HG03039 (cell line): ENCODE results near the gene DBR1.
"Not testable (repeated sequence)": the region's sequence is repeated elsewhere in the genome, so short reads cannot be mapped to it uniquely, and the experiment has no call there.

Experiments
- ATAC-seq: cut with Tn5 transposase; IDR thresholded peaks from one replicate; pipeline ENCODE4 v1.9.1; 2021; ENCODE audit warnings: mild to moderate bottlenecking, moderate library complexity; ENCODE audit not compliant: unreplicated experiment

Gene DBR1

DNA sequence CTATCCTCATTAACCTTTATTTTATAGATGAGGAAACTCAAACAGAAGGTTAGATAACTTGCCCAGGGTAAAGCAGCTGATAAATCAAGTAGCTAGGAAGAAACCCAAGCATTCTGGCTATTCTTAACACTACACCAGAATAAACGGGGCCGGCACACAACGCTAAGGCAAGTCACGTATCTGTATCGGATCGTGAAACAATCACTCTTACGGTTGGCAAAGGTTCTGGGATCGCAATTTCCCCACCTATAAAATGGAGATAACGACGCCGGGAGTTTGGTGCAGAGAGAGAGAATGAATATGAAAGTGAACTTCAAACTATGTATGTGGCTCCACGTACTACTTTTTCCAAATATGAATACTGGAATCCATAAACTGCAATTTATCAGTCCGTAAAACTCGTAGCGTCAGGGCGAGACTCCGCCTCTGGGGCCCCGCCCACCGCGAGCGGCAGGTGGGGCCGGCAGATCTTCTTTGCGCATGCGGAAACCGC, 12.1 kb upstream of the DBR1 start:
- peak; percentile 80 for ATAC-seq

DNA sequence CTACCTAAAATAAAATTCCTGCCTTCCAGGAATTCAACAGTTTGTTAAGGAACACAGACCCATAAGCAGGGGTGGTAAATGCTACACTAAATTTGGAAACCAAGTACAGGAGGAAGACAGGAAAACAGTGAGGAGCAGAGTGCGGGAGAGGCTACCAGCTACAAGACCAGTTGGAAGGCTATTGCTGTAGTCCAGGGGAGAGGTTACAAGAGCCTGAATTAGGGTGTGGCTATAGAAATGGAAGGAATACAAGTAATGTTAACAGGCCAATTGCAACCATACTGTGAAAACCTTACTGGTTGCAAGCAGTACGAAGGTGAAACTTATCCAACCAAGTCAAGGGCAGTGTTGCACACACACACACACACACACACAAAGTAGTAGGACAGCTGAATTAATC, 11.5 kb upstream of the DBR1 start:
- no peak for ATAC-seq

DNA sequence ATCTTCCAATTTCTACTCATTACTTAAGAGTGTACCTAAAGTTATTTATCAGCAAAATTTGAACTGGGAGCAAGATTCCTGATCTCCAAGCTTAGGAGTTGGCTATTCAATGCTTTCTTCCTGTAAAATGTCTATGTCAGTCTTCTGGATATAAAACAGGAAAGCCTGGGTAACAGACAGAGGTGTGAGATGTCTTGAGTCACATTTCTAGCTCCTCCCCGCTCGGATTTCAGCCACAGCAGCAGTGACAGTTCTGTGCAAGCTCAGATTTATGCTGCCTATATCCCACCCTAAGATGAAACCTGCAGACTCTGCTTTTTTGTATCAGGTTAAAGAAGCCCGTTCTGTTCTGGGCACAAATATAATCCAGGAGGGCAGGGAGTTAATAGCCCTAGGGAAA, 10.3 kb upstream of the DBR1 start:
- ATAC-seq, result no peak

DNA sequence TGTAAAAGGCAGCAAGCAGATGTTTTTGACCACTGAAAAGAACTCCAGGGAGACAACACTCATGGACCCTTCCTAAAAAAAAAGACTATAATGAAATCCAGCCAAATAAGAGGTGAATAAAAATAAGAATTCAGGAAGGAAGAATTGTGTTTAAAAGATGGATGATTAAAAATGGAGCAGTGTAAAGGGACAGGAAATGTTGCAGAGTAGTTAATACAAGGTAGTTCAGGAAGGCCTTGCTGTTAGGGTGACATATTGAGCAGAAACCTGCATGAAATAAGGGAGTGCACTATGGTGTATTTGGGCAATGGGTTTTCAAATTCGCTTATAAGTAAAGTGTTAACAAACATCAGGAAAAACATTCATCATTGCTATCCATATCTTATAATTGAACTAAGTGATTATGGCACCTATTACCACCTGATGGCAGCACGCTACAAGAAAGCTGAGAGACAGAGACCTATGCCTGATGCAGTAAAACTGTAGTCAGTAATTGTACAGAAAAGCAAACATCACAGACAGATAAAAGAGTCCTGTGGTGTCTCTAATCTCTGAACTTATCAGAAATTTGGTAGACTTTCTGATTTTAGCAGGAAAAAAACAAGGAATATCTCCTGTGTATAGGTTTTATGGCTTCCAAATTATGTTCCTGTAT, 5.8 kb upstream of the DBR1 start:
- ATAC-seq, result no peak

DNA sequence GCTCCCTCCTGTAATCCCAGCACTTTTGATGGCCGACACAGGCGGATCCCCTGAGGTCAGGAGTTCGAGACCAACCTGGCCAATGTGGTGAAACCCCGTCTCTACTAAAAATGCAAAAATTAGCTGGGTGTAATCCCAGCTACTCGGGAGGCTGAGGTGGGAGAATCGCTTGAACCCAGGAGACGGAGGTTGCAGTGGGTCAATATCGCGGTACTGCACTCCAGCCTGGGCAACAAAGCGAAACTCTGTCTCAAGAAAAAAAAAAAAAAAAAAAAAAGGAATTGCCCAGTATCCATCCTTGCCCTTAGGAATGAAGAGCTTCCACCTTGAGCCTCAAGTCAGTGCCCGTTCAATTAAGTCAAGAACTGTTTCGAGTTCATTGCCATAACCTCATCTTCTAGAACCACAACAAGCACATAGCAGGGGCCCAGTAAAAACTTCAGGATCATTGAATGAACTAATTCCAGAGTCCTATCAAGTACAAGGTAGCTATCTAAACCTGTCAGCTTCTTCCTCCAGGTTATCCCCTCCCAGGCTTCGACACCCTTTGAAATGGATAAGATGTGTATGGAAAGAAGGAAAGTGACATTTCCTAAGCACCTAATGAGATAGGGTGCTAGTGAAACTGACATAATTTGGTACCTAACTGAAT, 826 bp downstream of the DBR1 start:
- no peak for ATAC-seq

DNA sequence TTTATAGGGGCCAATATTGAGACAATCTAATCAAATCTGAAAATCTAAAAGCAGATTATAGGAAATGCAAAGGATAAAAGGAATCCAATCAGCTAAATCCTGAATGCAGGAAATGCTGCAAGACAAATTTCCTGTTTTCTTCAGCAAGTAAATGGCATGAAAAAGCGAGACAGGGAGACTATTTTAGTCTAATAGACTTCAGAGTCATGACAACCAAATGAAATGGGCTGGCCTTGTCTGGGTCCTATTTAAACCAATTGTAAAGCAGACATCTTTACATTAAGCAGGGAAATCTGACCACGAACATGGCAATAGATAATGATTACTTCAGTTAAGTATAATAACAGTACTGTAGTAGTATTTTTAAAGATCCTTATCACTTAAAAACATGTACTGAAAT, 2.1 kb downstream of the DBR1 start:
- ATAC-seq, result no peak

DNA sequence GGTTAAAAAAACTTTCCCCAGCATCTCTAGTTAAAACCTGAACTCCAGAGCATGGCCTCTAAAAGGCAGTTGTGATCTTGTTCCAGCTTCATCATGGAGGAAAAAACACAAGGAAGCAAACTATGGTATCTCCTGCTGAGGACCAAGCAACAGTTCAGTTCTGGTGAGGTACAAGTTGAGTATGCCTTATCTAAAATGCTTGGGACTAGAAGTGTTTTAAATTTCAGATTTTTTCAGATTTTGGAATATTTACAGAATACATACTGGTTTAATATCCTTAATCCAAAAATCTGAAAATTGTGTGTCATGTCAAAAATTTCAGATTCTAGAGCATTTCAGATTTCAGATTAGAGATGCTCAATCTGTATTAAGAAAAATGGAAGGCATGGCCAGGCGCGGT, 9.7 kb downstream of the DBR1 start:
- ATAC-seq, result no peak

DNA sequence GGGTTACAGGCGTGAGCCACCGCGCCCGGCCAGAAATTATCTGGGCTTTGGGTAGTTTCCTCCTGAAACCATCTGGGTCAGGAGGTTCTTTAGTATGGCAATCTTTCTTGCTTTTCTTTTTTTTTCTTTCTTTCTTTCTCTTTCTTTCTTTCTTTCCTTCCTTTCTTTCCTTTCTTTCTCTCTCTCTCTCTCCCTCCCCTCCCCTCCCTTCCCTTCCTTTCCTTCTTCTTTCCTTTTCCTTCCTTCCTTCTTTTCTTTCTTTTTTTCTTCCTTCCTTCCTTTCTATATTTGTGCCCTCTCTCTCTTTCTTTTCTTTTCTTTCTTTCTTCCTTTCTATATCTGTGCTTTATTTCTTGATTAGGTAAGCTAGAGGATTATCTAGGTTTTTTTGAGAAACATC, 17.0 kb downstream of the DBR1 start:
- no peak for ATAC-seq

DNA sequence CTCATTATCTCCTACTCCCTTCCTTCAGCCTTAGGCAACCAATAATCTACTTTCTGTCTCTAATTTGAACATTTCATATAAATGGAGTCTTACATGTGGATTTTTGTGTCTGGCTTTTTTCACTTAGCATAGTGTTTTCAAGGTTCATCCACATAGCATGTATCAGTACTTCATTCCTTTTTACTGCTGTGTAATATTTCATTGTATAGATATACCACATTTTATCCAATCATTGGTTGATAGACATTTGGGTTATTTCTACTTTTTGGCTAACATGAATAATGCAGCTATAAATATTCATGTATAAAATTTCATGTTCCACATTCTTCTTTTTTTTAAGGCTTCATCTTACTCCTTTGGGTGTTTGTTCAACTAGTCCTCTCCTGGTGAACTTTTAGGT, 20.2 kb downstream of the DBR1 start:
- ATAC-seq, result no peak

DNA sequence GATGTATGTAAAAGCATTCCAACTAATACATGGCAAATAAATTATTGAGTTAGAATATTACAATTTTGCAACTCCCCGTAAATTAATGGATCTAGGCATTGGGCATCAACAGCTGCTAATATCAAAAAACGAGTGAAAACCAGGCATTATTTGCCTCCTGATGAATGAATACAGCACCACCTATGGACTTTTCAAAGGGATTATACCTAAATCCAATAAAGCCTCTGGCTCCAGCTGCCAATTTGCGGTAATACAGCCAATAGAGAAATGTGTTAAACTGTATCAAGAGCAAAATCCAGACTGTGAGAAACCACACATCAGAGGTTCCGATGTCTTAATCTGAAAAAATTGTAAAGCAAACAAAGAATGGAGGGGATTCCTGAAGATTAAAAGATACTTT, 26.2 kb downstream of the DBR1 start:
- ATAC-seq, result no peak

DNA sequence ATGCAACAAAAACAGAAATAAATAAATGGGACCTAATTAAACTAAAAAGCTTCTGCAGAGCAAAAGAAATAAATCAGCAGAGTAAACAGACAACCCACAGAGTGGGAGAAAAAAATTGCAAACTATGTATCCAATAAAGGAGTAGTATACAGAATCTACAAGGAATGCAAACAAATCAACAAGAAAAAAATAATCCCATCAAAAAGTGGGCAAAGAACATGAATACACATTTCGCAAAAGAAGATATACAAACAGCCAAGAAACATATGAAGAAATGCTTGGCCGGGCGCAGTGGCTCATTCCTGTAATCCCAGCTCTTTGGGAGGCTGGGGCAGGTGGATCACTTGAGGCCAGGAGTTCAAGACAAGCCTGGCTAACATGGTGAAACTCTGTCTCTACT, 32.5 kb downstream of the DBR1 start:
- ATAC-seq, result not testable (repeated sequence)

DNA sequence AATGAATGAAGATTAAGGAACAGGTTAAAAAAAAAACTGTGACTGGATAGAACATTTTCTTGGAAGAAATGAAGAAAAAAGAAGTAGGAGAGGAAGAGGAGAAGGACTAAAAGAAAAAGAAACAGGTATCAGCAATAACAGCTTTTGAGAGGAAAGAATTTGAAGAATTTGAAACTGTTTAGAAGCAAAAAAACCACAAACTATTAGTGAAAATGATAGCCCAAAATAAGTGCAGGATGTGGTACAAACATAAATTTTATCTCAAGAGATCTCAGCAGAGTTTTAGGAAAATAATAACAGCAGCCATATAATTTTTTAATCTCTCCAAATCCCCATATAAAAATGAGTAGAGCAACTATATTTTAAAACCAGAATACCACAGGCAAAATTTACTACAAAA, 33.8 kb downstream of the DBR1 start:
- ATAC-seq, result no peak

DNA sequence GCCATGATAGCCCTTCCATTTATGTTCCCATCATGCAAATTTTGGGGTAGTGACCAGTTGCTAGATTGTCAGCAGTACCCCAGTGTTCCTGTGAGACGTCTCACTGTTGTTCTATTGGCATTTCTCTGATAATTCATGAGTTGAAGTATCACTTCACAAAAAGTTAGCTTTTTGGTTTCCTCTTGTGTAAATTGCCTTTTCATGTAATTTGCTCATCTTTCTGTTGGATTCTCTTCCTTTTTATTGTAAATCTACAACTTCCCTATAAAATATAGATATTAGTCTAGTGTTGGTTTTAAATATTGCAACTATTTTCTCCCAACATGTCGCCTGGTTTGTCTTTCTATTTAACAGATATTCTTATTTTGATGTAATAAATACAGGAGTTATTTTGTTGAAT, 35.0 kb downstream of the DBR1 start:
- no peak for ATAC-seq

DNA sequence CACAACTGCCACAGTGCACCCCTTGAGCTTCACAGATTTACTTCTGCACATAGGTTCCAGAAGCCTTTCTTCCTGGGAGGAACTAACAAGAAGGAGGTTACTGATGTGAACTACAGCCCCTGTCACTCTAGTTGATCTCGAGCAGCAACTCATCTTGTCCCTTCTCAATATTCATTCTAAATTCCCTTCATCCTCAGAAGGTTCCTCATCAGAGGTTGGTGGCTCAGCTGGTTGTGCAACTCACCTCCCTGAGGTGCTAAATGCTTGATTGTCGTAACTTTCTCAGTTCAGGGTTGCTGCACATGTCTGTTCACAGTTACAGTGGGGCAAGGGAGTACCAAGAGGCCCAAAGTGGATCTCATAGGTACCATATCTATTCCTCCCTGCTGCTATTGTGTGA, 36.9 kb downstream of the DBR1 start:
- ATAC-seq, result no peak

DNA sequence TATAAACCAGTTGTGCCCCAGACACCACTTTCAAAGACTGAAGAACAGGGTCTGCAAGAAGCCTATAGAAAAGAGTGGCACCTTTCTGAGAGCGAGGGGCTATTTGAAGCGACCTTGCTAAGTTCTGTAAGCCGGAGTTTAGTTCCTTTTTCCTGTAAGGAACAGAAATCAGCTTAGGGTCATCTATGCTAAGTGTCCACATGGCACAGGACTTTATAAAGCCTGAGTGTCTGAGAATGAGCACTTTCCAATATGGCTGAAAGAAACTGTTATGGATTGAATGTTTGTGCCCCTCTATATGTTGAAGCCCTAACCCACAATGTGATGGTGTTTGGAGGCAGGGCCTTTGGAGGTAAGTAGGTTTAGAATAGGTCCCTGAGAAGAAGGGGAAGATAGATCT, 38.5 kb downstream of the DBR1 start:
- ATAC-seq, result no peak

DNA sequence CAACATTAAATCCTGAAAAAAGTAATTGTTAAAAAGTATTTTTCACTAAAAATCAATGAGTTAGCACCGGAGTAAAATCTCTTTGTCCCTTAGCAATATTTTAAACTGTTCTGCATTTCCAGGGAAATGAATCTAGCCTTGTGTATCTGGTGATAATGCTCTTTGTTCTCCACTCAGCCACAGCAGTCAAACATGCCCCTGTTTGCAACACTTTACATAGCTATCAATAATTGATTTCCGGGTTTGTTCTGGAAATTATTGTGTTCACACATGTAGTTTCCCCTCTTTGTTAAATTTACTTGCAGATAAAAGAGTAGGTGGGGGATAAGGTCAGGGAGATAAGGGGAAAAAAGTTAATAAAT, 38.9 kb downstream of the DBR1 start:
- no peak for ATAC-seq

DNA sequence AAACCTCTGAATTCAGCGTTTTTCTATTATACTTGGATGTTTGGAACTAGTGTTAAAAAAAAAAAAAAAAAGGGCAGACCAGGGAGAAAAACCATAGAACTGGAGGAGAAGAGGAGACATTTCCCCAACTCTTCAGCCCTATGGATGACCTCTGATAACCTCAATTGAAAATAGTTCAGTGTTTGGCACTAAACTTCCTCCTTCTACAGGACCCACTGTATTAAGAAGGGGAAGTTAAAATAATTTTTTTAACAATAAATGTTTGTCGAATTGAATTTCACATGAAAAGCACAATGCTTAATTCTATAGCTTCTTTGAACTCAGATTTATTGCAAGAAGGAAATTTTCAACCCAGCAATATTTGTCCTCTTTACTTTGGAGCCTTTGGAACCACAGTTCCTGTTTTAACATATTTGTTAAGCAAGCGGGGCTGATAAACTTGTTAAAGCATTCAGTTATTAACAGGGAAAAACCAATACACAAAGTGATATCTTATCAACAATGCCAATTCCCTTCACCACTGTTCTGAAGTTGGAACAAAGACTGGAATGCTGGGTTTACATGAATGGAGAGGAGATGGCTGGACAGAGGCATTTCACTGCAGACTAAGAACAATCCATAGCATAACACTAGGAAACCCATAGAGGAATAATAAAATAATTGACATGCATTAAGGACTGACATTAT, 39.4 kb downstream of the DBR1 start:
- ATAC-seq, result no peak

DNA sequence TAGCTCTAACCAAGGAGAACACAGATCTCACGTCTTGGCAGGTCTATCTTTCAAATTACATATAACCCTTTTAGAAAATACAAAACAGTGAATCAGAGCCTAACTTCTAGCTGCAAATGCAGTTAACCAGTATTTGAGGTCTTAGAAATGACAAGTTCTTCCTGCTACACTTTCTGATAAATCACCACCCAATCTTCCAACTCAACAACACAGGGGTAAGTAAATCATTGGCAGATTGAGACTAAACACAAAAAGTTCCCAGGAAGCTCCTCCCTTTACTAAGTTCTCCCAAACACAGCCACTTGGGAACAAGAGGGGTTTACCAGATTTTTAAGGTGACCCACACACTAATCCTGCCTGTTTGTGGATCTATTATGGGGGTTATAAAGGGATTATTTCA, 42.5 kb downstream of the DBR1 start, which contains the start of gene A4GNT:
Gene A4GNT (minus strand): TSS at position 152 of the 400 bp plus-strand sequence. CDS start 1,134 bp downstream, outside the sequence.
- ATAC-seq, result no peak

DNA sequence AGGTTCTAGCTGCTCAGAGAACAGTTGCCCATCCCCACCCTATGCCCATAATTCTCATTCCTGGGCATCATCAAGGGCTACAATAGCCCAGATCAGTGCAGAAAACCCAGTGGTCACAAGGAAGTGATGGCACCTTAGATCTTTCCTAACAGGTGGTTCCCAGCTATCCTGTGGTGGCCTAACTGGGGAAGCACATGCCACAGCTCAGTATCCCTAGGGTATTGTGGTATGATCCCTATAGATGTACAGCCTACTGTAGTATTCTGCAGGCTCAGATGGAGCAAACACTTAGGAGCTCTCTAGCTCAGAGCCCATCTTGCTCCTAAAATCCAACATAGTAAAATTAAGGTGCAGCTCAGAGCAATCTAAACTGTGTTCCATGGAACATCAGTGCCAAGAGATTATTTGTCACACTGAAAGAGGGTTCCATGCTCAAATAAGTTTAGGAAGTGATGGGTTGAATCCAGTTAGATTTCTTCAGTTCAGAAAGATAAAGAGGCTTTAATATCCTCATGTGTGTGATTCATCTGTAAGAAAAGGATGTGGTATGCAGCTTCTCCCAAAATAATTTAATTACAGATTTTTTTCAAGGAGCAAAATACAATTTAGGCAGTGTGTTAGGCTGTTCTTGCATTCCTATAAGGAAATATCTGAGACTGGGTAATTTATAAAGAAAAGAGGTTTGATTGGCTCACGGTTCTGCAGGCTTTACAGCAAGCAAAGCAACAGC, 46.9 kb downstream of the DBR1 start:
- no peak for ATAC-seq

DNA sequence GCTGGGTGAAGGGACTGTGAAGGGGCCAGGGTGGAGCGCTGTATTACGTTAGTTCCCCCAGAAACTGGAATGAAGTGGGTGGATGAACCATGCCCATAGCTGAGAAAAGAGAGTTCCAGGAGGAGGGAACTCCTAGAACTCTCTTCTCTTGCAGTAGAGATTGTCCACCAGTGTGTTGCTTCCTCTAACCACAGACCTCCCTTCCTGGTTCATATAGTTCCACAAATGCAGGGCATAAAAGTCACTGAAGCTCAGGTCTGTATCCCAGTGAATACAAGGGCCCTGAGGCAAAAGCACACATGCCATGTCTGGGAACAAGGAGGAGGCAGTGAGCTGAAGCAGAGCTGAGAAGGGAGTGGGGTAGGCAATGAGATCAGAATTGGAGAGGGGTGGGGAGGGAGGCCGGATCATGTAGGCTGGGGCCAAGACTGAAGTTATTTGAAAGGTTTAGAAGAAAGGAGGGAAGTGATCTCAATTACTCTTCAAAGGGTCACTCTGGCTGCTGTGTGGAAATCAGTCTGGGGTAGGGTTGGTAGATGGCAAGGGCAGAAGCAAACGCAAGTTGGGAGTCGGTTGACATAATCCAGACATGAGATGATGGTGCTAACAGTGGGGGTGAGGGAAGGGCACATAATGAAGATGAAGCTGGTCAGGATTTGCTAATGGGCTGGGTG, 49.0 kb downstream of the DBR1 start:
- no peak for ATAC-seq
